ENCODE data around the gene ACSL6.

ACSL6 gene

GRCh38 chr5:132003982-132004381 lies 7.5 kb downstream of the ACSL6 start:
- DNase-seq (ENCODE audit: low read depth), result no peak
- no peak overlapping the region for H3K4me3 ChIP-seq (ENCODE audit: low read length)
- no peak for TF ChIP-seq CTCF (conservative IDR thresholded peaks at IDR 0.05; ENCODE audit: low read depth, low read length)

DNA sequence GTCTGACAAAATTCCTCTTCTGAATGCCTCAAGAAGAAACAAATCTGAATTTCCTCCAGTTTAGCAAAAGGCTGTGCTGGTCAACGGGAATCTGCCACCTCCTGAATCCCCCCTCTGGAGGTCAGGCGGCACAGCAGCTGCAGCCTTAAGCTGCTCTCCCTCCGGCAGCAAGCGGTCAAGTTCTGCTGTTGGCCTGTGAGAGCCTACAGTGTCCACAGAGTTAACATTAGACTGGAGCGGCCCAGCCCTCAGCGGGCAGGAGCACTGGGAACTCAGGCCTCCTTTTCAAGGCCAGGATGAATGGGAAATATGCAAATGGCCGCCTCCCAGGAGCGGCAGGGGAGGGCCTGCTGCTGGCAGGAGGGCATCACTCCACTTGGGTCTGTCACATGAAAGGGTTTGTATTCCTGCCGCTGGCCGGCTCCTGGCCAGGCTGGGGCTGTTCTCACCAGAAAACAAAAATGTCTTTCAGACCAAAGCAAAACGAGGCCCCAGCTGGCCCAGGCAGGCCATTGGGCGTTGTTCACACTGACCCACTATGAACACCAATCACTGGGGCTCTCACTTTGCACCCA lies 8.2 kb downstream of the ACSL6 start:
- no peak overlapping the region for H3K4me3 ChIP-seq (ENCODE audit: low read length)
- TF ChIP-seq CTCF (conservative IDR thresholded peaks at IDR 0.05; ENCODE audit: low read depth, low read length), result peak; percentile 46
- DNase-seq (ENCODE audit: low read depth), result peak; percentile 14

GRCh38 chr5:132002757-132003156 lies 8.7 kb downstream of the ACSL6 start:
- TF ChIP-seq CTCF (conservative IDR thresholded peaks at IDR 0.05; ENCODE audit: low read depth, low read length), result no peak
- no peak for DNase-seq (ENCODE audit: low read depth)
- no peak overlapping the region for H3K4me3 ChIP-seq (ENCODE audit: low read length)

DNA sequence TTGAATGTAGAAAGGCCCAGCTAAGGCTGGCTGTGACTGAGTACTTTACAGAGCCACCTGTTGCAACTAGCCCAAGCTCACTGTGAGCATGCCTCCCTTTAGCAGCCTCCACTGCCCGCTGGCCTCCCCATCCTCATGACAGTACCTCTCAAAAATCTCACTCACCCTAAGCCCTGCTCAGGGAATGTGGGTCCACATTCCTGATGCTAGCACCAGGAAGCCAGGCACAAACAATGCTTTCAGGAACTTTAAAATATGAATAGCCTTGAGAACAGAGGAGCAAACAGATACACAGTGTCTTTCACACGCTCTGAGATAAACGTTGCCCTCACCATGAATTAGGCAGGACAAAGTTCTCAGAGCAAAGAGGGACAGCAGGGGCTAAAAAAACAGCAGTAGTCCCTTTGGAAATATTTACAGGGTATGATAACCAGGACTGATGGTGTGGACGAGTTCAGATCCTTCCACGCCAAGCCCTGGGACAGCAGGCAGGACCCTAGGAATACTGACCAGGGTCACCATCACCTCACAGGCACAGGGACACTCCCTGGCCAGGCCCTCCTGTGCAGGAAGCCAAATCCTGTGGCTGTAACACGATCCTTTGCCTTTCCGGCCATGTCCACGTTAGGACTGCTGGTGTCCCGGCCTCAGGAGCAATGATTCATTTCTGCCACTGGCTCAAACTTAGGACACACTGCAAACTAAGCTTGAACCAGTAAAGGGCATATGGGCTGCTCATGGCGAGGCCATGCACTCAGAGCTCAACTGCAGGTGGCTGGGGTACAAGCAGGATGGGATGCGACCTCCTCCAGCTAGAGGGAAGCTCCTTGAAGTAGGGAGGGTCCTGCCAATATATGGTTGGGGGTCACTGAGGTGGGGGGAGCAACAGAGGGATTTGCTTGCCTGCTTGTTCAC lies 9.6 kb downstream of the ACSL6 start:
- no peak overlapping the region for H3K4me3 ChIP-seq (ENCODE audit: low read length)
- TF ChIP-seq CTCF (conservative IDR thresholded peaks at IDR 0.05; ENCODE audit: low read depth, low read length), result no peak
- DNase-seq (ENCODE audit: low read depth), result no peak

DNA sequence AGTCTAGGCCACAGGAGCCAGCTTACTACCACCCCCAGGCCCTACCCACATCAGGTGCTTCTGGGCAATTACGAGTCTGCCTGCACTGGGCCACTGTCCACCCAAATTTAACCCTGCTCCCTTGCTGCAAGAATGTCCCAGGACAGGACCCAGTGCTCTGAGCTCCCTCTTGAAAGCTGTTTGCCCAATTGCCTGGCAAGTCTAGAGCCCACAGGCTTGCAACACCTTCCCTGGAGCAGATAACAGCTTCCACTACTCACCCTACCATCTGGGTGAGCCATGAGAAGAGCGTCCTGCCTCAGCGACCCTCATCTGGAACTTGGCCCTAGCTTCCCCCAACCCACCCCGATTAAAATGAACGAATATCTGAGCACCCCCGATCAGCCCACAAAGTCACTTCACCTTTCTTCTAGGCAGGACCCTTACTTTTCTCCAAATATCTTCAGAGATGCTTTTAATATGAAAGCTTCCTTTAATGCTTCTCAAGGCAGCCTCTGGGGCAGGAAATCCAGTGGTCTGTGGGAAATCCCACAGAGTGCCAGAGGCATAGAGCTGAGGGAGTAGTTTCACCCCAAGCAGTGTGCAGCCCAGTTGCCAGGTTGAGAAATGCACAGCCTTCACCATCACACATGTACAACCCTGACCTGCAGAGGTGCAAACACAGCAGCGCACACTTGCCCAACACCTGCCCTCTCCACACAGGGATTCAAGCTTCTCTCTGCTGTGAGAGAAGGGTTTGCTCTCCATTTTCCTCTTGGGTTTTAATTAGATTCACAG lies 10.6 kb downstream of the ACSL6 start:
- no peak for TF ChIP-seq CTCF (conservative IDR thresholded peaks at IDR 0.05; ENCODE audit: low read depth, low read length)
- DNase-seq (ENCODE audit: low read depth), result no peak
- H3K4me3 ChIP-seq (ENCODE audit: low read length), result no peak overlapping the region

- H3K4me3 ChIP-seq (ENCODE audit: low read length), result no peak overlapping the region
- no peak for TF ChIP-seq CTCF (conservative IDR thresholded peaks at IDR 0.05; ENCODE audit: low read depth, low read length)
- DNase-seq (ENCODE audit: low read depth), result no peak
Measured at GRCh38 chr5:132000241-132000490, 11.3 kb downstream of the ACSL6 start.

Data from retinal pigment epithelial cell (primary cell).